Erythroblast (primary cell): Measurements from ENCODE around the gene LSG1.

Experiments
- GATA1 ChIP-seq: IDR thresholded peaks from 2 replicates; pipeline ENCODE4 v1.6.1; 2011; ENCODE audit warnings: low read depth, mild to moderate bottlenecking, control low read depth, low read length, moderate library complexity
- POLR2A ChIP-seq: IDR thresholded peaks from 2 replicates; pipeline ENCODE4 v1.6.1; 2011; ENCODE audit warnings: mild to moderate bottlenecking, low read length

DNA sequence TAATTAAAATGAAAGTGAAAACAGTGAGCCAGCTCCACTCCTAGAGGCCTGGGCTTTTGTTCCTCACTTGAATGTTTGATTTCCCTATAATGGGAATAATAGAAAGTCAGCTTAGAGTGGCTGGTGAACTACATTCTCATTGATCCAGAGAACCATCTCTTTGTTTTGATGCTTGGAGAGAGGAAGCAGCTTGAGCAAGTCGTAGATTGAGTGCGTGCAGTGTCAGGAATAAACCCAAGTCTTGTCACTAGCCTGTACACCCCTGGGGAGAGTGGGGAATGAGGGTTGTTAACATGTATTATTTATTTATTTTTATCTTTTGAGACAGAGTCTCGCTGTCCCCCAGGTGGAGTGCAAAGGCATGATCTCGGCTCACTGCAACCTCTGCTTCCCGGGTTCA lies 885 bp upstream of the LSG1 start:
- TF ChIP-seq POLR2A (no peak), GATA1 (no peak)
